Smooth muscle cell of the coronary artery (primary cell): ENCODE results near the gene GLI3. TPM values are rescaled to one million over a fixed set of nuclear protein-coding genes. Genes with fewer than 3 reads are reported as not detected.

Source experiments
- total RNA-seq: library from RNA; depleted of rRNA; stranded (reverse); fragments of >200 nt; gene quantifications from 2 replicates; pipeline ENCODE4 v1.2.3, GENCODE V29; 2014; ENCODE audit warnings: low replicate concordance

Gene GLI3
- total RNA-seq: 2.2 and 3.2 TPM in 2 replicates

GRCh38 chr7:42236976-42237810 is at the start of gene GLI3:
Gene GLI3 (minus strand): TSS chr7:42237209. CDS start chr7:42223253, 13,956 bp downstream.

